ENCODE data around the gene OR4E2.

DNA sequence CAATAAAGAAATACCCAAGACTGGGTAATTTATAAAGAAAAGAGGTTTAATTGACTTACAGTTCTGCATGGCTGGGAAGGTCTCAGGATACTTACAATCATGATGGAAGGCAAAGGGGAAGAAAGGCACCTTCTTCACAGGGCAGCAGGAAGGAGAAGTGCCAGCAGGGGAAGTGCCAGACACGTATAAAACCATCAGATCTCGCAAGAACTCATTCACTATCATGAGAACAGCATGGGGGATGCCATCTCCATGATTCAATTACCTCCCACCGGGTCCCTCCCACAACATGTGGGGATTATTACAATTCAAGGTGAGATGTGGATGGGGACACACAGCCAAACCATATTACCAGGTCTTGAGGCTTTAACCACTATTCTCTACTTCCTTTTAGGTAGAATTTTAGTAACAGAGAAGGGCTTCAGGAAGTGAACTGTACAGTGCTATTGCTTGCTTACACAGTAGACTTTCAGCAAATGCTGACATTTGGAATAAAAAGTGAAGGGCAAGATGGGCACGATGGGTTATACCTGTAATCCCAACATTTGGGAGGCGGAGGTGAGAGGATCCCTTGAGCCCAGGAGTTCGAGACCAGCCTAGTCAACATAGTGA is 60.8 kb downstream of the OR4E2 start:
- TF ChIP-seq, protein P1, sequence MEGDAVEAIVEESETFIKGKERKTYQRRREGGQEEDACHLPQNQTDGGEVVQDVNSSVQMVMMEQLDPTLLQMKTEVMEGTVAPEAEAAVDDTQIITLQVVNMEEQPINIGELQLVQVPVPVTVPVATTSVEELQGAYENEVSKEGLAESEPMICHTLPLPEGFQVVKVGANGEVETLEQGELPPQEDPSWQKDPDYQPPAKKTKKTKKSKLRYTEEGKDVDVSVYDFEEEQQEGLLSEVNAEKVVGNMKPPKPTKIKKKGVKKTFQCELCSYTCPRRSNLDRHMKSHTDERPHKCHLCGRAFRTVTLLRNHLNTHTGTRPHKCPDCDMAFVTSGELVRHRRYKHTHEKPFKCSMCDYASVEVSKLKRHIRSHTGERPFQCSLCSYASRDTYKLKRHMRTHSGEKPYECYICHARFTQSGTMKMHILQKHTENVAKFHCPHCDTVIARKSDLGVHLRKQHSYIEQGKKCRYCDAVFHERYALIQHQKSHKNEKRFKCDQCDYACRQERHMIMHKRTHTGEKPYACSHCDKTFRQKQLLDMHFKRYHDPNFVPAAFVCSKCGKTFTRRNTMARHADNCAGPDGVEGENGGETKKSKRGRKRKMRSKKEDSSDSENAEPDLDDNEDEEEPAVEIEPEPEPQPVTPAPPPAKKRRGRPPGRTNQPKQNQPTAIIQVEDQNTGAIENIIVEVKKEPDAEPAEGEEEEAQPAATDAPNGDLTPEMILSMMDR (IDR thresholded peaks at IDR 0.05 in 8 of 11, conservative IDR thresholded peaks at IDR 0.05 in 3 of 11), result no peak
- TF ChIP-seq POLR2A (IDR thresholded peaks at IDR 0.05) (no peak), POLR2AphosphoS5 (IDR thresholded peaks at IDR 0.05) (no peak)

Data from spleen (tissue), 7 donors.